Neuronal stem cell (in vitro differentiated cells): ENCODE measurements around the gene PTPRE.
A peak's percentile ranks its signal among the peaks of the same experiment; 100 is the strongest.

Experiments
- DNase-seq: peaks from one replicate; pipeline ENCODE4 v3.0.0-alpha.2; 2013; ENCODE audit warnings: low spot score
- H2AFZ ChIP-seq: one replicate; pipeline ENCODE4 v1.6.1; 2013; ENCODE audit warnings: mild to moderate bottlenecking, low read length, inconsistent platforms
- H2AK5ac ChIP-seq: 2 replicates; pipeline ENCODE4 v1.6.1; 2013; ENCODE audit warnings: low read depth, mild to moderate bottlenecking, inconsistent platforms, low read length, moderate library complexity, mixed read lengths
- H2BK120ac ChIP-seq: 2 replicates; pipeline ENCODE4 v1.6.1; 2013; ENCODE audit warnings: low read depth, mild to moderate bottlenecking, inconsistent platforms, low read length, moderate library complexity, mixed read lengths
- H2BK12ac ChIP-seq: one replicate; pipeline ENCODE4 v1.6.1; 2013; ENCODE audit warnings: low read length, inconsistent platforms
- H2BK15ac ChIP-seq: 2 replicates; pipeline ENCODE4 v1.6.1; 2013; ENCODE audit warnings: mild to moderate bottlenecking, low read length, inconsistent platforms, mixed read lengths
- H2BK5ac ChIP-seq: one replicate; pipeline ENCODE4 v1.6.1; 2013; ENCODE audit warnings: inconsistent platforms, mild to moderate bottlenecking, low read length, moderate library complexity
- H3K14ac ChIP-seq: one replicate; pipeline ENCODE4 v1.6.1; 2013; ENCODE audit warnings: low read length, inconsistent platforms
- H3K18ac ChIP-seq: 2 replicates; pipeline ENCODE4 v1.6.1; 2013; ENCODE audit warnings: low read length, inconsistent platforms
- H3K23ac ChIP-seq: 2 replicates; pipeline ENCODE4 v1.6.1; 2013; ENCODE audit warnings: low read depth, mild to moderate bottlenecking, mixed read lengths, low read length, inconsistent platforms; ENCODE audit not compliant: poor library complexity
- H3K27ac ChIP-seq: replicated peaks from 3 replicates; pipeline ENCODE4 v1.5.1; 2013; ENCODE audit warnings: low read length, inconsistent platforms
- H3K27me3 ChIP-seq, 3 experiments: 2 replicates each; pipeline ENCODE4 v1.6.1; 2013; ENCODE audit warnings: low read length in 3 of 3, mild to moderate bottlenecking in 2 of 3, inconsistent platforms in 1 of 3, low read depth in 1 of 3, mixed read lengths in 1 of 3, moderate library complexity in 1 of 3; ENCODE audit not compliant: control insufficient read depth in 3 of 3, insufficient read depth in 3 of 3
- H3K36me3 ChIP-seq, 2 donors: replicated peaks in 1 of 2; 2 replicates each; pipeline ENCODE4 v1.6.1; 2013; ENCODE audit warnings: low read length in 2 of 2; ENCODE audit not compliant: control insufficient read depth in 2 of 2, insufficient read depth in 2 of 2
- H3K4ac ChIP-seq: 2 replicates; pipeline ENCODE4 v1.6.1; 2013; ENCODE audit warnings: inconsistent platforms, mild to moderate bottlenecking, low read length, moderate library complexity
- H3K4me1 ChIP-seq, 2 donors: 1 replicate in 1 of 2; 2 replicates in 1 of 2; pipeline ENCODE4 v1.6.1; 2013; ENCODE audit warnings: low read length in 2 of 2, low read depth in 1 of 2; ENCODE audit not compliant: control insufficient read depth in 2 of 2, insufficient read depth in 1 of 2
- H3K4me2 ChIP-seq: one replicate; pipeline ENCODE4 v1.6.1; 2013; ENCODE audit warnings: mild to moderate bottlenecking, low read length, inconsistent platforms; ENCODE audit not compliant: insufficient read depth, poor library complexity, severe bottlenecking
- H3K4me3 ChIP-seq, 2 donors: 2 replicates each; pipeline ENCODE4 v1.5.1; 2013; ENCODE audit warnings: low read length in 2 of 2, mild to moderate bottlenecking in 2 of 2, inconsistent platforms in 1 of 2, moderate library complexity in 1 of 2
- H3K79me1 ChIP-seq: one replicate; pipeline ENCODE4 v1.6.1; 2013; ENCODE audit warnings: low read depth, mild to moderate bottlenecking, inconsistent platforms, low read length, moderate library complexity
- H3K9ac ChIP-seq: one replicate; pipeline ENCODE4 v1.6.1; 2013; ENCODE audit warnings: mild to moderate bottlenecking, low read depth, low read length, inconsistent platforms; ENCODE audit not compliant: poor library complexity
- H3K9me3 ChIP-seq, 2 donors: replicated peaks in 1 of 2; 2 replicates each; pipeline versions ENCODE3 to v1.6.1; 2013; ENCODE audit warnings: low read length in 2 of 2, mild to moderate bottlenecking in 2 of 2, inconsistent platforms in 1 of 2, low read depth in 1 of 2, mixed read lengths in 1 of 2, moderate library complexity in 1 of 2; ENCODE audit not compliant: control insufficient read depth in 2 of 2, insufficient read depth in 1 of 2
- H4K8ac ChIP-seq: one replicate; pipeline ENCODE4 v1.6.1; 2013; ENCODE audit warnings: low read depth, mild to moderate bottlenecking, inconsistent platforms, low read length, moderate library complexity
- H4K91ac ChIP-seq: one replicate; pipeline ENCODE4 v1.6.1; 2013; ENCODE audit warnings: low read length, low read depth, mild to moderate bottlenecking, inconsistent platforms; ENCODE audit not compliant: poor library complexity
- WGBS, 2 donors: extraction: QIAGEN DNeasy Blood & Tissue Kit; methylation state at CpG; one replicate each; pipeline ENCODE4 v1.1.7; 2013; ENCODE audit warnings: missing lambda C conversion rate in 2 of 2, mixed read lengths in 1 of 2; ENCODE audit not compliant: insufficient read length in 2 of 2, insufficient replicate concordance in 1 of 2; ENCODE audit errors: extremely low coverage in 2 of 2; 5-methylcytosine and 5-hydroxymethylcytosine counted together

Gene PTPRE

DNA sequence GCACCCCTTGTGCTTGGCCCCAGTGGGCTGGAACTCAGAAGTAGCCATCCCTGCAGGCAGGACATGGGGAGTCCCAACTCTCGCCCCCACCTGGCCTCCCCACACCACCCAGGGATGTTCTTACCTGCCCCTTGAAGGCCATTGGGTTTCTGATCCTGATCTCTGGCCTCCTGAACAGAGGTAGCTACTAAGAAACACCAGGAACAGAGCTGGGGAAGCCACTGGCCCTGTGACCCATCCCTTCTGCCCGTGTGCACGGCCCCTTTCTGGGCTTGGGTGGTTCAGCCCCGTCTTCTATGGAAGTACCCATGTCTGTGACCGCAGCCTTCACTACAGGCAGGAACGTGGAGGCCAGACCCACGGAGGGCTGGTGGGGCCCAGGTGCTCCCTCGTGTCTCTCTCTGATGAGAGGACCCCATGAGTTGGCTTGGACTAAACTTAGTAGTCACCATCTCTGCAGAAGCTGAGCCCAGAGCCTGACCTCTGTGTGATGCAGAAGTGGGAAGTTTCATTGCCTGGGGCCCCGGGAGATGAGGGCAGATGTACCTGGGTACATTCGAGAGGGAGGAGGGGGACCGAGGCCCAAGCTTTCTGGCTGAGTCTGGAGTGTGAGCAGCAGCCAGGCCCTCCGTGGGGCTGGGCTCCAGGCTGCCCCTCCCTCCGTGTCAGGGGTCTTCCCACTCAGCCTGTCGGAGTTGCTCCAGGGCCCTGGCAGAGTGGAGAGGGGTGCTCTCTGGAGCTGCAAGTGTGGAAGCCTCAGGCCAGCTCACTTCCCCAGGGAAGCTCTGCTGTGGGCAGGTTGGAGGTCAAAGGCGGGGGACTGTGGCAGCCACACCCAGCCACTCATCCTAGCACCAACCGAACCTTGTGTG, 138.3 kb downstream of the PTPRE start:
- Histone ChIP-seq H3K27me3 (peaks cover 0 to 6% (median 0%) of the 10 kb centered on the region in 3 experiments), H3K9me3 (no peaks in the 10 kb centered on the region), H2BK5ac (no peak overlapping the region), H2BK12ac (no peak overlapping the region), H4K8ac (no peak overlapping the region), H3K79me1 (no peaks in the 10 kb centered on the region), H3K4me3 (peak overlapping the region in 1 of 2 donors; percentile 9), H4K91ac (no peak overlapping the region), H3K4me2 (no peak overlapping the region), H3K9ac (no peak overlapping the region), H2BK120ac (no peak overlapping the region), H3K36me3 (no peaks in the 10 kb centered on the region), H3K18ac (peak overlapping the region; percentile 30), H3K27ac (no peak overlapping the region), H3K23ac (no peak overlapping the region), H2AFZ (no peak overlapping the region), H2BK15ac (no peak overlapping the region), H3K4ac (no peak overlapping the region), H3K14ac (no peak overlapping the region), H2AK5ac (peak overlapping the region; percentile 64), H3K4me1 (peaks cover 0 to 4% of the 10 kb centered on the region in 2 donors)
- WGBS, 2 donors = no CpG with 5 or more reads among the region's 16 CpGs
- no peak for DNase-seq

DNA sequence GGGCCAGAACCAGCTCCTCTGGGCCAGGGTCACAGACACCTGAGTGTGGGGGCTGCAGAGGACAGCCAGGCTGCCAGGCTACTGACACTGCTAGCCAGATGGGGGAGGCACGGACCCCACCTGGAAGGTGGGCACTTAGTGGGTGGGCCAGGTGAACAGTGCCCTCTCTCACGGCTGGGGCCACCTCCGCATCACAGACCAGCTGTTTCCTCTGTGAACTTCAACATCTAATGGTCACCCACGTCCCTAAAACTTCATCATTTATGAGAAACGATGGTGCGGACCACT, 138.9 kb downstream of the PTPRE start:
- Histone ChIP-seq H2BK5ac (no peak overlapping the region), H2BK15ac (no peak overlapping the region), H2AK5ac (peak overlapping the region; percentile 64), H3K18ac (no peak overlapping the region), H2BK120ac (no peak overlapping the region), H3K36me3 (no peaks in the 10 kb centered on the region), H3K23ac (no peak overlapping the region), H3K79me1 (no peaks in the 10 kb centered on the region), H3K14ac (no peak overlapping the region), H3K4me2 (no peak overlapping the region), H4K91ac (no peak overlapping the region), H3K27ac (no peak overlapping the region), H3K27me3 (peaks cover 0 to 6% (median 0%) of the 10 kb centered on the region in 3 experiments), H2BK12ac (no peak overlapping the region), H3K4me1 (peaks cover 0 to 4% of the 10 kb centered on the region in 2 donors), H3K4me3 (peak overlapping the region in 1 of 2 donors; percentile 9), H3K9ac (no peak overlapping the region), H3K9me3 (no peaks in the 10 kb centered on the region), H2AFZ (no peak overlapping the region), H3K4ac (no peak overlapping the region), H4K8ac (no peak overlapping the region)
- WGBS, 2 donors = no CpG with 5 or more reads among the region's 6 CpGs
- DNase-seq = no peak

DNA sequence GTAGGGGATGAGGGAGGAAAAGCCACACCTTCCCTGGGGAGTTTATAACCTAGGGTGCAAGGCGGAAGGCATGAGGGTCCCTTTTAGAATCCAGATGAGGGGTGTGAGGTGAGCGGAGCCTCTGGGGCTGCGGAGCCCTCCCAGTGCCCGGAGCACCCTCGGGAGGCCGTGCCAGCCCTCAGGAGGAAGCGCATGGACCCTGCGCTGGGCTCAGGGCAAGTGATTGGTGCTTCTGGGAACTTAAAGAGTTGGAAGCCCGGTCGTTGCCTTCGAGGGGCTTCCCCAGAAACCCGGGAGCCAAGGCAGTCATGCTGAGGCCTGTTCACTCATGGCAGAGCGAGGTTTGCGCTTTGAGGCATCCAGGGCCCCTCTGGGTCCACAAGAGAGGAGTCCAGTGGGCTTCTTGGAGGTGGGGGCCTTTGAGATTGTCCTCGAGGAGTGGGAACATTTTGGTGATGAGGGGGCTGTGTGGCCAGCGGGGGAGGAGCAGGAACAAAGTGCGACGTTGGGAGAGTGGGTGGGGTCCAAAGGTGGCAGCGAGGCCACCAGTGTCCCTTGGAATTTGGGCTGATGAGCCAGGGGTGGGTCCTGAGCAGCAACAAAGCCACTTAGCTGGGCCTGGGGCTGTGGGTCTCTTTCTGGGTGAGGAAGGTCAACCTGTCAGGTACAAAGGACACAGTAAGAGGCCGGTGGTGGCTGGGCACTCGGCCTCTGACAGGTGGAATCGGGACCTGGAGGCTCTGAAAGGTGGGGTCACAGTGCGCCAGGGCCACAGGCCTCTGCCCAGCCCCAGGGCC, 139.5 kb downstream of the PTPRE start:
- Histone ChIP-seq H3K9me3 (no peaks in the 10 kb centered on the region), H3K4me2 (no peak overlapping the region), H3K27me3 (peaks cover 0 to 6% (median 0%) of the 10 kb centered on the region in 3 experiments), H3K9ac (peak overlapping the region; percentile 74), H2AFZ (no peak overlapping the region), H2BK120ac (peak overlapping the region; percentile 85), H2BK15ac (peak overlapping the region; percentile 49), H3K18ac (peak overlapping the region; percentile 27), H3K79me1 (no peaks in the 10 kb centered on the region), H4K8ac (no peak overlapping the region), H3K4me1 (peaks cover 0 to 4% of the 10 kb centered on the region in 2 donors), H3K36me3 (no peaks in the 10 kb centered on the region), H3K4ac (no peak overlapping the region), H4K91ac (no peak overlapping the region), H3K23ac (no peak overlapping the region), H2BK5ac (no peak overlapping the region), H3K14ac (no peak overlapping the region), H3K27ac (no peak overlapping the region), H2AK5ac (peak overlapping the region; percentile 64), H2BK12ac (no peak overlapping the region), H3K4me3 (no peak overlapping the region)
- no CpG with 5 or more reads among the region's 23 CpGs for WGBS, 2 donors
- DNase-seq = no peak

- Histone ChIP-seq H3K4me2 (no peak overlapping the region), H3K23ac (no peak overlapping the region), H3K14ac (no peak overlapping the region), H3K4me3 (no peak overlapping the region), H3K36me3 (no peaks in the 10 kb centered on the region), H2BK12ac (no peak overlapping the region), H4K91ac (no peak overlapping the region), H3K4ac (no peak overlapping the region), H3K4me1 (peaks cover 0 to 4% of the 10 kb centered on the region in 2 donors), H4K8ac (no peak overlapping the region), H3K9ac (peak overlapping the region; percentile 74), H3K27ac (no peak overlapping the region), H2BK120ac (peak overlapping the region; percentile 85), H3K9me3 (no peaks in the 10 kb centered on the region), H2BK15ac (peak overlapping the region; percentile 49), H2BK5ac (no peak overlapping the region), H3K79me1 (no peaks in the 10 kb centered on the region), H2AK5ac (peak overlapping the region; percentile 64), H3K18ac (peak overlapping the region; percentile 27), H2AFZ (no peak overlapping the region), H3K27me3 (peaks cover 0 to 6% (median 0%) of the 10 kb centered on the region in 3 experiments)
- no CpG with 5 or more reads among the region's 10 CpGs for WGBS, 2 donors
- no peak for DNase-seq
These were observed 140.0 kb downstream of the PTPRE start for GRCh38 chr10:128046953-128047290.
